HG03097 (cell line): ENCODE measurements around the gene ZMYM5.
"Not testable (repeated sequence)": the region's sequence is repeated elsewhere in the genome, so short reads cannot be mapped to it uniquely, and the experiment has no call there.

ENCODE experiments used
- ATAC-seq: cut with Tn5 transposase; IDR thresholded peaks from one replicate; pipeline ENCODE4 v1.9.1; 2021; ENCODE audit not compliant: unreplicated experiment, low FRiP score

ZMYM5 gene

GRCh38 chr13:19834704-19835103 is 28.7 kb downstream of the ZMYM5 start:
- no peak for ATAC-seq

- no peak for ATAC-seq
Measured at GRCh38 chr13:19822673-19823072, 40.8 kb downstream of the ZMYM5 start.

- ATAC-seq: no peak
Measured at GRCh38 chr13:19818223-19818842, 45.1 kb downstream of the ZMYM5 start.

GRCh38 chr13:19817510-19818158 is 45.8 kb downstream of the ZMYM5 start:
- ATAC-seq: no peak

GRCh38 chr13:19817106-19817505 is 46.3 kb downstream of the ZMYM5 start:
- ATAC-seq: no peak

GRCh38 chr13:19815842-19816241 is 47.6 kb downstream of the ZMYM5 start:
- not testable (repeated sequence) for ATAC-seq

- ATAC-seq: no peak
Measured at GRCh38 chr13:19810996-19811881, 52.2 kb downstream of the ZMYM5 start.

- no peak for ATAC-seq
Measured at GRCh38 chr13:19810151-19810550, 53.3 kb downstream of the ZMYM5 start.

- ATAC-seq: no peak
Measured at GRCh38 chr13:19805765-19806164, 57.7 kb downstream of the ZMYM5 start.

GRCh38 chr13:19795956-19796355 is 67.5 kb downstream of the ZMYM5 start:
- ATAC-seq: no peak

GRCh38 chr13:19794631-19795030 is 68.8 kb downstream of the ZMYM5 start:
- ATAC-seq: no peak

- no peak for ATAC-seq
Measured at GRCh38 chr13:19791953-19792537, 71.4 kb downstream of the ZMYM5 start.

- peak; percentile 93 for ATAC-seq
Measured at GRCh38 chr13:19782727-19783682, 80.4 kb downstream of the ZMYM5 start, which contains the start of gene PSPC1. Gene PSPC1 (minus strand): TSS chr13:19782945. CDS start chr13:19782757, 188 bp downstream.

- peak; percentile 38 for ATAC-seq
Measured at GRCh38 chr13:19782049-19782726, 81.3 kb downstream of the ZMYM5 start.

- ATAC-seq: no peak
Measured at GRCh38 chr13:19781526-19781925, 81.9 kb downstream of the ZMYM5 start.

GRCh38 chr13:19780753-19781418 is 82.6 kb downstream of the ZMYM5 start:
- not testable (repeated sequence) for ATAC-seq
